Stimulated activated naive CD8-positive, alpha-beta T cell treated with anti-CD3 and anti-CD28 coated beads, Interleukin-15, Interleukin-2, amounts not matched to agents 100 ng/mL and 50 ng/mL, for 24 hours (primary cell): Measurements from ENCODE around the gene ATPAF1.
A peak's percentile ranks its signal among the peaks of the same experiment; 100 is the strongest.
"Not testable (repeated sequence)": the region's sequence is repeated elsewhere in the genome, so short reads cannot be mapped to it uniquely, and the experiment has no call there.

ENCODE experiments used
- H3K27ac Mint-ChIP-seq: one replicate; pipeline ENCODE4 v1.8.0; 2021; ENCODE audit warnings: mild to moderate bottlenecking, mixed read lengths
- H3K27me3 Mint-ChIP-seq: one replicate; pipeline ENCODE4 v1.8.0; 2021; ENCODE audit warnings: mixed read lengths
- H3K36me3 Mint-ChIP-seq: one replicate; pipeline ENCODE4 v1.8.0; 2021; ENCODE audit warnings: low read depth, mixed read lengths
- H3K4me1 Mint-ChIP-seq: one replicate; pipeline ENCODE4 v1.8.0; 2021; ENCODE audit warnings: low read depth, mixed read lengths
- H3K4me3 Mint-ChIP-seq: one replicate; pipeline ENCODE4 v1.8.0; 2021; ENCODE audit warnings: mild to moderate bottlenecking, mixed read lengths
- H3K9me3 Mint-ChIP-seq: one replicate; pipeline ENCODE4 v1.8.0; 2021; ENCODE audit warnings: mixed read lengths

ATPAF1 gene

DNA sequence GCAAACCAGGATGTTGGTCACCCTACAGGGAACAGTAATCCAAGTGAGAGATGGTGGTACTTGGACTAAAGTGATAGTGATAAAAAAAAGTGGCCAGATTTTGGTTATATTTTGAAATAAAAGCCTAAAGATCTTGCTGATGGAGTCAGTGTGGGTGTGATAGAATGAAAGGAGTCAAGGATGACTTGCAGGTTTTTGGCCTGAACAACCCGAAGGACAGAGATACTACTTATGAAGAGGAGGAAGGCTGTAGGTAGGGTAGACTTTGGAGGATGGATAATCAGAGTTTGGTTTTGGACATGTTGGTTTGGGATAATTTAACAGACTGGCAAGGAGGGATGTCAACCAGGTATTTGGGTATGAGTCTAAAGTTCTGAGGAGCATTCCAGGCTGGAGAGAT lies 2.0 kb upstream of the ATPAF1 start:
- no peak overlapping the region for H3K27ac Mint-ChIP-seq
- no peaks in the 10 kb centered on the region for H3K9me3 Mint-ChIP-seq
- H3K4me3 Mint-ChIP-seq: no peak overlapping the region
- peaks cover 3% of the 10 kb centered on the region for H3K36me3 Mint-ChIP-seq
- H3K27me3 Mint-ChIP-seq: no peaks in the 10 kb centered on the region
- peaks cover 32% of the 10 kb centered on the region for H3K4me1 Mint-ChIP-seq

DNA sequence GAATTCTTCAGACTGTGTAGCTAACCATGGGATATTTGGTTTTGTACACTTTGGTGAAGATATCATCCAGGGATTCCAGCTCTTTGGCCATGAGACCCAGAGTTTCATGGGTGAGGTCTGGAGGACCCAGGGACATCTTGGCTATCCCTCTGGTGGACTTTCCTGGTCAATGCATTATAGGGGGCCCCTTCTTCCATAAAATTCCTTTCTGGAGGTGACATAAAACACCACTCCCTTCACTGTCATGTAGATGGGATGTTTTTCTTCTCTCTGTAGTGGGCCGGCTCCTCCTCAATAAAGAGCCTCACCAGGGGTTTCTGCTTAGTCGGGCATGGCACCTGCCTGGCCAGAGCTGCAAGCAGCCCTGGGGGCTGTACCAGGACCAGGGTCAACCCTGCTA lies 2.2 kb downstream of the ATPAF1 start:
- H3K4me1 Mint-ChIP-seq: peaks cover 16% of the 10 kb centered on the region
- no peak overlapping the region for H3K4me3 Mint-ChIP-seq
- H3K27me3 Mint-ChIP-seq: no peaks in the 10 kb centered on the region
- no peaks in the 10 kb centered on the region for H3K9me3 Mint-ChIP-seq
- no peak overlapping the region for H3K27ac Mint-ChIP-seq
- H3K36me3 Mint-ChIP-seq: peaks cover 20% of the 10 kb centered on the region

DNA sequence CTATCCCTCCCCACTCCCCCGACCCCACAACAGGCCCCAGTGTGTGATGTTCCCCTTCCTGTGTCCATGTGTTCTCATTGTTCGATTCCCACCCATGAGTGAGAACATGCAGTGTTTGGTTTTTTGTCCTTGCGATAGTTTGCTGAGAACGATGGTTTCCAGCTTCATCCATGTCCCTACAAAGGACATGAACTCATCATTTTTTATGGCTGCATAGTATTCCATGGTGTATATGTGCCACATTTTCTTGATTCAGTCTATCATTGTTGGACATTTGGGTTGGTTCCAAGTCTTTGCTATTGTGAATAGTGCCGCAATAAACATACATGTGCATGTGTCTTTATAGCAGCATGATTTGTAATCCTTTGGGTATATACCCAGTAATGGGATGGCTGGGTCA lies 5.2 kb downstream of the ATPAF1 start:
- Mint-ChIP-seq H3K4me1 (peaks cover 24% of the 10 kb centered on the region), H3K36me3 (peaks cover 21% of the 10 kb centered on the region)
- not testable (repeated sequence) for H3K27me3 Mint-ChIP-seq, H3K4me3 Mint-ChIP-seq, H3K9me3 Mint-ChIP-seq, H3K27ac Mint-ChIP-seq

DNA sequence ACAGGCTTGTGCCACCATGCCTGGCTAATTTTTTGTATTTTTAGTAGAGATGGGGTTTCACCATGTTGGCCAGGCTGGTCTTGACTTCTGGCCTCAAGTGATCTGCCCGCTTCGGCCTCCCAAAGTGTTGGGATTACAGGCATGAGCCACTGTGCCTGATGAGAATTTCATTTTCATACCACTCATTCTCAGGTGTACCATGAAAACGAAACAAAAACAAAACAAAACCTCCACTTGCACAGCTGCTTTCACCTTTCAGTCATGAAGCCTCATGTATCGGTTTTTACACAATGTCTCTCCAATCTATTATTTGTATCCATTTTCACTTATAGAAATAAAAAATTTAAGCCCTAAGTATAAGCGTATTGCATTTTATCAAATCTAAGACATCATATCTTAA lies 8.0 kb downstream of the ATPAF1 start:
- H3K36me3 Mint-ChIP-seq: peaks cover 43% of the 10 kb centered on the region
- not testable (repeated sequence) for H3K4me1 Mint-ChIP-seq, H3K9me3 Mint-ChIP-seq, H3K4me3 Mint-ChIP-seq, H3K27ac Mint-ChIP-seq, H3K27me3 Mint-ChIP-seq

DNA sequence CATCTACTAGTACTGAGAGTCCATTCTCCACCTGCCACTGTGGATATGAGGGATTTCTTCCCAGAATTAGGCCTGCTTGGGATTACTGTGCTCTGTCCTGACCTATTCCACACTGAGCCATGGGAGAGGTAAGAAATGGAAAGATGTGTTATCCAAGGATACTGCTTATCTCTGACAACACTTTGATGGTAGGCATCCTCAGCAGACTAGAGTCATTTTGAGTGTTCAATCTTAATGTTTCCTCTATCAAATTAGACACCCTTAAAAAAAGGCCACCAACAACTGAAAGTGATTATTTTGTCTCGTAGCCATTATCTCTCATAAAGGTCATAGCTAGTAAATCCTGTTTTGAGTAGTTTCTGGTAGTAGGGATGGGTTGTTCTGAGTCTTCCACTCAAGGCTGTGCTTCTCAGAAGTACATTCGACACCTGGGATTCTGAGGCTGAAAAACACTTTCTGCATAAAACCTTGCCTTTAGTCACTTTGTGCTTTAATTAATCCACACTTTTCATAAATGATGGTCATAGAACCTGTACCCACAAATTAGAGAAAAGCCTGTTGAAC lies 8.8 kb downstream of the ATPAF1 start:
- Mint-ChIP-seq H3K27me3 (no peaks in the 10 kb centered on the region), H3K27ac (no peak overlapping the region), H3K4me3 (no peak overlapping the region), H3K36me3 (peaks cover 43% of the 10 kb centered on the region), H3K4me1 (peaks cover 8% of the 10 kb centered on the region), H3K9me3 (peaks cover 6% of the 10 kb centered on the region)

DNA sequence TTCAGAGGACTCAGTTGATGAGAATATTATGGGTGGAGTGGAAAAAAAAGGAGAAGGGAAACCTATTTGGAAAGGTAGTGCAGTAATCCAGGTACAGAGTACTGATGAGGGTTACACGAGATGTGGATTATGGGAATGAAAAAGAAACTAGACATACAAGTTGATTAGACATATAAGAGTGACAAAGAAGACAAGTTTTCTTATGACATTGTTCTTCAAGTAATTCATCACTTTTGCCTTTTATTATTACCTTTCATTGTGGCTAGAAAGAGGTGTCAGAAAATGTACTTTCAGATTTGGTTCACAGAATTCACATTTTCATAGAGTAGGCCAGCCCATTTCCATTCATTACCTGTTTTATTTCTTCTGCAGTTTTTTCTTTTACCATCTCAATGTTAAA lies 10.4 kb downstream of the ATPAF1 start:
- peaks cover 6% of the 10 kb centered on the region for H3K9me3 Mint-ChIP-seq
- peaks cover 45% of the 10 kb centered on the region for H3K36me3 Mint-ChIP-seq
- no peak overlapping the region for H3K4me3 Mint-ChIP-seq
- H3K4me1 Mint-ChIP-seq: peaks cover 22% of the 10 kb centered on the region
- H3K27ac Mint-ChIP-seq: no peak overlapping the region
- H3K27me3 Mint-ChIP-seq: no peaks in the 10 kb centered on the region

DNA sequence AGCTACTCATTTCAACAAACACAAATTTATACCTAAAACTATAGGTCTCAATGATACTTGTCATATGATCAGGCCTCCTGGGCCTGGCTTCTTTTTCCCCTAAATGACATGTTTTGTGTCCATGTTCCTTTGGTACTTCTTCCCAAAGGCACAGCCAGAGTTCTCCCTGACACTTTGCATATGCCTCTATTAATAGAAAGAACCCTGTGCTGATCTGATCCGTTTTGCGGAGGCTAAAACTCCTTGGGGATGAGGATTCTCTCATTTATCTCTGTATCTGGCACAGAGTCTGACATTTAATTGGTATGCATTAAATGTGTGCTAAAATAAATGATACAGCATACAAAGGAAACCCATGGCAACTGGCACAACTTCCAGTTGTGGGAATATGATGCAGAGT lies 11.5 kb downstream of the ATPAF1 start:
- Mint-ChIP-seq H3K27ac (no peak overlapping the region), H3K27me3 (no peaks in the 10 kb centered on the region), H3K4me3 (no peak overlapping the region), H3K4me1 (peaks cover 25% of the 10 kb centered on the region), H3K9me3 (peaks cover 6% of the 10 kb centered on the region), H3K36me3 (peaks cover 55% of the 10 kb centered on the region)

DNA sequence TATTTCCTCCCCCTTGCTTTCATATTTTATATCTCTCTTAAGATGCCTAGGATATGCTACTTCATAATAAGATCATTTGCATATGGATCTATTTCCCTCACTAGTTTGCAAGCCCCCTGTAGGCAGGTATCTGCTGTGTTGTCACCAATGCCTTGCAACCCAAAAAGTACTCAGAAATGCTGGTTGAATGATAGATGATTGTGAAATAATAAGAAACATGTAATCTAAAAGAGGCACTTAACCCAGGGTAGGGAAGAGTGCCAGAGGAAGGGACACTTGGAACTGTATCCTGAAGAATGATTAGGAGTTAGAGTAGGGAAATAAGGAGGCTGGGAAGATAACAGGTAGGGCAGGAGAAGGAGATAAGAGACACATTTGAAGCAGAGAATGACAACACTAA lies 12.3 kb downstream of the ATPAF1 start:
- Mint-ChIP-seq H3K4me1 (peaks cover 25% of the 10 kb centered on the region), H3K36me3 (peaks cover 55% of the 10 kb centered on the region), H3K27me3 (no peaks in the 10 kb centered on the region), H3K27ac (no peak overlapping the region), H3K4me3 (no peak overlapping the region), H3K9me3 (peaks cover 6% of the 10 kb centered on the region)

DNA sequence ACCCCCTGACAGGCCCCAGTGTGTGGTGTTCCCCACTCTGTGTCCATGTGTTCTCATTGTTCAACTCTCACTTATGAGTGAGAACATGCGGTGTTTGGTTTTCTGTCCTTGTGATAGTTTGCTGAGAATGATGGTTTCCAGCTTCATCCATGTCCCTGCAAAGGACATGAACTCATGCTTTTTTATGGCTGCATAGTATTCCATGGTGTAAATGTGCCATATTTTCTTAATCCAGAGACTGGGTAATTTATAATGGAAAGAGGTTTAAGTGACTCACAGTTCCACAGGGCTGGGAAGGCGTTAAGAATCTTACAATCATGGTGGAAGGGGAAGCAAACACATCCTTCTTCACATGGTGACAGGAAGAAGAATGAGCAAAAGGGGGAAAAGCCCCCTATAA lies 13.5 kb downstream of the ATPAF1 start:
- peaks cover 17% of the 10 kb centered on the region for H3K4me1 Mint-ChIP-seq
- not testable (repeated sequence) for H3K4me3 Mint-ChIP-seq, H3K9me3 Mint-ChIP-seq, H3K27ac Mint-ChIP-seq, H3K27me3 Mint-ChIP-seq
- peaks cover 67% of the 10 kb centered on the region for H3K36me3 Mint-ChIP-seq

DNA sequence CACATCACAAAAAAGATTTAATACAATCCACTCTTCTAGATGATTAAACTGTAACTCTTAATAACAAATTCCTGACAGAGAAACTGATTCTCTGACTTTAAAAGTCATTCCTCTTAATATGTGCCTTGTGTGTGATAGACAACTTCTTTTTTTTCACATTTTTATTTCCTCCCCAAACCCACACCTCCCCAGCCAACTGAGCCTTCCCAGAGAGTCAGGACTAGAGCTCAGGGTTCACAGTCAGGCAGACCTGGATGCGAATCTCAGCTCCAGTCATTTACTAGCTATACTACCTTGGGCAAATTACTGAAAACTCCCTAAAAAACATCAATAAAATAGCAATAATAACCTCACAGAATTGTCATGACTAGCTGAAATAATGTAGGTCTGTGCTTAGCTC lies 14.2 kb downstream of the ATPAF1 start:
- peaks cover 10% of the 10 kb centered on the region for H3K9me3 Mint-ChIP-seq
- H3K4me3 Mint-ChIP-seq: no peak overlapping the region
- no peaks in the 10 kb centered on the region for H3K27me3 Mint-ChIP-seq
- H3K36me3 Mint-ChIP-seq: peaks cover 73% of the 10 kb centered on the region
- H3K4me1 Mint-ChIP-seq: peaks cover 17% of the 10 kb centered on the region
- H3K27ac Mint-ChIP-seq: peak overlapping the region; percentile 54

DNA sequence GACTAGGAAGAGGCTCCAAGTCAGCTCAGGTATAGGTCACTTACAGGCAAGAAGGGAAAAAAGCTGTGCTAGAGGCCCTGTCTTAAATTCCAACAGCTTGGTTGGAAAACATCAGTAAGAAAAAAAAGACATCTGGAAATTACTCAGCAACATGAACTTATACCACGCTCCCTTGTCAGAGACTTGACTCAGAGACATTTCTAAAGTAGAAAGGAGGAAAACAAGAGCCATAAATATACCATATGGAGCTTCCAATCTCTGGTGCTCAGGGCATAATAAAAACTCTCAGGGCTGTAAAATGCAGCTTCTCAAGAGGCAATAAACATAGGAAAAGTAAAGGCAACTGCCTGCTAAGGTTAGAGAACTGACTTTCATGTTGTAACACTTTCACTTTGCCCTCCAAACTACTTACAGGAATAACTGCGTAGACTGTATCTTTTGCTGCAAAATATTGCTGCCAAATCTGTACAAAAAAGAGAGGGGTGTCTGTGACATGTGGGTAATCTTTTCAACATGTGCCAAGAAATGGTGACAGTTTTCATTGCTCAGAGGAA lies 14.7 kb downstream of the ATPAF1 start:
- peak overlapping the region; percentile 54 for H3K27ac Mint-ChIP-seq
- H3K4me3 Mint-ChIP-seq: no peak overlapping the region
- H3K36me3 Mint-ChIP-seq: peaks cover 73% of the 10 kb centered on the region
- H3K27me3 Mint-ChIP-seq: no peaks in the 10 kb centered on the region
- peaks cover 10% of the 10 kb centered on the region for H3K9me3 Mint-ChIP-seq
- H3K4me1 Mint-ChIP-seq: peaks cover 17% of the 10 kb centered on the region

DNA sequence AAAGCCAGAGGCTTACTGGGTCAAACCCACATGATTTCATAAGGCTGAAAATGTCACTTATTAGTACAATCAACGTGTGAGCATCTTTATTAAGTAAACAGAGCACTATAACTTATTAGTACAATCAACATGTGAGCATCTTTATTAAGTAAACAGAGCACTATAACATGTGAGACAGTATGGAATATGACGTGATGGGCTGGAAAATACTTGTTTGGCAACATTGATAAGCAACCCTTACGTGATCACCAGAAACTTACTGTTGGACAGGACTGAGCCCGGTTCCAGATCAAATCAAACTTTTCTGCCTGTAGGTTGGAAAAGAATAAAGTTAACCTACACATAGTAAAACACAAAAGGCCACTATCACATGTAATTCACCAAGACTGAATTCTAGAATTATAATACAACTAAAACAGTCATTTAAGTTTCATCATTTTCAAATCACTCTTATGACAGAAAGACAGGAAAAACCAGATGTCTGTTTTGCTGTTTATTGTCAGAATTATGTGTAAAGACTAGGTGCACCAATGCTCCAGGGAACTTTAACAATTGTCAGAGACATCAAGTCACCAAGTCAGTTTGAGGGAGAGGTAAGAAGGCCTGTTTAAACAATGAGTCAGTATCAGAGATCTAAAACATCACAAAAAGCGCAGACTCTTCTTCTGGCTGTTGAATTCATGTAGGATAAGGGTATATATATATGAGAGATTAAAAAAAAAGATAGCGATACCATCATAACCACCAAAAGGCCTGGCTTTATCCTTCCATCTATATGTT lies 15.7 kb downstream of the ATPAF1 start:
- Mint-ChIP-seq H3K36me3 (peaks cover 70% of the 10 kb centered on the region), H3K27ac (peak overlapping the region; percentile 54), H3K4me3 (no peak overlapping the region), H3K27me3 (no peaks in the 10 kb centered on the region), H3K9me3 (peaks cover 10% of the 10 kb centered on the region), H3K4me1 (peaks cover 17% of the 10 kb centered on the region)

DNA sequence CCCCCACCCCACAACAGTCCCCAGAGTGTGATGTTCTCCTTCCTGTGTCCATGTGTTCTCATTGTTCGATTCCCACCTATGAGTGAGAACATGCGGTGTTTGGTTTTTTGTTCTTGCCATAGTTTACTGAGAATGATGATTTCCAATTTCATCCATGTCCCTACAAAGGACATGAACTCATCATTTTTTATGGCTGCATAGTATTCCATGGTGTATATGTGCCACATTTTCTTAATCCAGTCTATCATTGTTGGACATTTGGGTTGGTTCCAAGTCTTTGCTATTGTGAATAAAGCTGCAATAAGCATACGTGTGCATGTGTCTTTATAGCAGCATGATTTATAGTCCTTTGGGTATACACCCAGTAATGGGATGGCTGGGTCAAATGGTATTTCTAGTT lies 17.0 kb downstream of the ATPAF1 start:
- H3K4me3 Mint-ChIP-seq, H3K27ac Mint-ChIP-seq, H3K9me3 Mint-ChIP-seq, H3K27me3 Mint-ChIP-seq: not testable (repeated sequence)
- H3K36me3 Mint-ChIP-seq: peaks cover 72% of the 10 kb centered on the region
- peaks cover 26% of the 10 kb centered on the region for H3K4me1 Mint-ChIP-seq

DNA sequence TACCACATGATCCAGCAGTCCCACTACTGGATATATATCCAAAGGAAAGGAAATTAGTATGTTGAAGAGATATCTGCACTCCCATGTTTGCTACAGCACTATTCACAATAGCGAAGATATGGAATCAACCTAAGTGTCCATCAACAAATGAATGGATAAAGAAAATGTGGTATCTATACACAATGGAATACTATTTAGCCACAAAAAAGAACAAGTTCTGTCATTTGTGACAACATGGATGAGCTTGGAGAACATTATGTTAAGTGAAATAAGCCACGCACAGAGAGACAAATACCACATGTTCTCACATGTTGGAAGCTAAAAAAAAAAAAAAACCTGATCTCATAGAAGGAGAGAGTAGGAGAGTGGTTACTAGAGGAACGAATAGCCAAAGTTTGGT lies 17.7 kb downstream of the ATPAF1 start:
- H3K36me3 Mint-ChIP-seq: peaks cover 65% of the 10 kb centered on the region
- peaks cover 10% of the 10 kb centered on the region for H3K9me3 Mint-ChIP-seq
- no peak overlapping the region for H3K27ac Mint-ChIP-seq
- H3K27me3 Mint-ChIP-seq: no peaks in the 10 kb centered on the region
- peaks cover 26% of the 10 kb centered on the region for H3K4me1 Mint-ChIP-seq
- H3K4me3 Mint-ChIP-seq: no peak overlapping the region

DNA sequence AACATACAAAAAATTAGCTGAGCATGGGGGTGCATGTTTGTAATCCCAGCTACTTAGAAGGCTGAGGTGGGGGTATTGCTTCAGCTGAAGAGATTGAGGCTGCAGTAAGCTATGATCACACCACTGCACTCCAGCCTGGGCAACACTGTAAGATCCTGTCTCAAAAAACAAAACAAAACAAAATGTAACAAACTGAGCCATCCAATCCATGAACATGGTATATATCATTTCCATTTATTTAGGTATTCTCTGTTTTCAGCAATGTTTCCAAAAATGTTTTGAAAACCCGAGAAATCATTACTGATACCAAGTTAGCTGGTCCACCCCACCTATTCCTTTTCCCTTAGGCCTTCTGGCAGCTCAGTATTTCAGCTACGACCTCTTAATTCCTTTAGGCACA lies 18.4 kb downstream of the ATPAF1 start:
- Mint-ChIP-seq H3K4me3 (no peak overlapping the region), H3K27me3 (no peaks in the 10 kb centered on the region), H3K36me3 (peaks cover 62% of the 10 kb centered on the region)

DNA sequence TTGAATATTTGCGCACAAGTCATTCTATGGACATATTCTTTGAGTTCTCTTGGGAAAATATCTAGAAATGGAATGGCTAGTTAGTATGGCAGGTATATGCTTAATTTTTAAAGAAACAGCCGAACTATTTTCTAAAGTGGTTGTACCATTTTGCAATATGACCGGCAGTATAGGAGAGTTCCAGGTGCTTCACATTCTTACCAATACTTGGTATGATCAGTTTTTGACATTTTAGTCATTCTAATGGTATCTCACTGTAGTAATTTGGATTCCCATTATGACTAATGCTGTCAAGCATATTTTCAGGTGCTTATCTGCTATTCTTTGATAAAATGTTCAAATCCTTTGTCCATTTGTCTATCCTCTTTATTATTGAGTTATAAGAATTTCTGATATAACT lies 20.6 kb downstream of the ATPAF1 start:
- no peaks in the 10 kb centered on the region for H3K27me3 Mint-ChIP-seq
- H3K27ac Mint-ChIP-seq: no peak overlapping the region
- H3K4me3 Mint-ChIP-seq: no peak overlapping the region
- H3K9me3 Mint-ChIP-seq: peaks cover 4% of the 10 kb centered on the region
- H3K36me3 Mint-ChIP-seq: peaks cover 54% of the 10 kb centered on the region
- peaks cover 10% of the 10 kb centered on the region for H3K4me1 Mint-ChIP-seq

More for the DNA sequence above, 18.4 kb downstream of the ATPAF1 start:
- Mint-ChIP-seq H3K27ac (no peak overlapping the region), H3K4me1 (peaks cover 26% of the 10 kb centered on the region), H3K9me3 (peaks cover 6% of the 10 kb centered on the region)
